GM18907 (cell line): ENCODE measurements around the gene INSL6.
"Not testable (repeated sequence)": the region's sequence is repeated elsewhere in the genome, so short reads cannot be mapped to it uniquely, and the experiment has no call there.

Source experiments
- ATAC-seq: cut with Tn5 transposase; IDR thresholded peaks from one replicate; pipeline ENCODE4 v1.9.1; 2021; ENCODE audit warnings: mild to moderate bottlenecking, moderate library complexity; ENCODE audit not compliant: unreplicated experiment

The INSL6 gene, protein sequence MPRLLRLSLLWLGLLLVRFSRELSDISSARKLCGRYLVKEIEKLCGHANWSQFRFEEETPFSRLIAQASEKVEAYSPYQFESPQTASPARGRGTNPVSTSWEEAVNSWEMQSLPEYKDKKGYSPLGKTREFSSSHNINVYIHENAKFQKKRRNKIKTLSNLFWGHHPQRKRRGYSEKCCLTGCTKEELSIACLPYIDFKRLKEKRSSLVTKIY

DNA sequence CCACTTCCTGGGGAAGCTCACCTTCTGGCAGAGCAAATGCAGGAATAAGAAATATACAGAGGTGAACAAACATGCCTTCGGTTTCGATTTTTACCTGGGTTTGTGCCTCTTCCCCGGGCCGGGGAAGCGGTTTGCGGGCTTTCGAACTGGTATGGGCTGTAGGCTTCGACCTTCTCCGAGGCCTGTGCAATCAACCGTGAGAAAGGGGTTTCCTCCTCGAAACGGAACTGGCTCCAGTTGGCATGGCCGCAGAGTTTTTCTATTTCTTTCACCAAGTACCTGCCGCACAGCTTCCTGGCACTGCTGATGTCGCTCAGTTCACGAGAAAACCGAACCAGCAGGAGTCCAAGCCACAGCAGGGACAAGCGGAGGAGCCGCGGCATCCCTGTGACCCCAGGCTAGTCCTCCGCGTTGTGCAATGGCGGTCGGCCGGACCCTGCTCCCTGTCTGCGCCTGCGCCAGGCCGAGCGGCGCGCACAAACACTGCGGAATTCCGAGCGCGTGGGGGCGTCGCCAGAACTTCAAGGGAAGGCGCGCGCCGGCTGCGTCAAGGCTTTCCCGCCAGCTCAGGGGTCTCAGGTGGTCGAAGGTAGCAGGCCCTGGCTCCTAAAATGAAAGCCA, at the start of gene INSL6:
TSS of gene INSL6 (minus strand) at position 420 of the 621 bp plus-strand sequence. CDS start at position 383, 37 bp downstream.
- ATAC-seq = no peak

DNA sequence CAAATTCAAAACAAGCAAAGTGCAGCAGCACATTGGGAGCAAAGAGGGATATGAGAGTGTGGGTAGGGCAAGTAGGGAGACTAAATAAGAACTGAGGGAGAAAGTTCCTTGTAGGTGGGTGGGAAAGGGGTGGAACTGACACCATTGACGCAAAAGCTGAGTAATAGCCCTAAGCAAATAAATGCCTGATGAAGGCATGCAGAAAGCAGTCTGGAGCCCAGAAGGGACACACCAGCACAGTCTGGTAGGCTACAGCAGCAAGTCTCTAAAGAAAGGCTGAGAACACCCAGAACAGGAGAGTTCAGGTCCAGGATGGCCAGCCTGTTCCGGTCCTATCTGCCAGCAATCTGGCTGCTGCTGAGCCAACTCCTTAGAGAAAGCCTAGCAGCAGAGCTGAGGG, 45.8 kb upstream of the INSL6 start, which contains the start of gene INSL4:
TSS of gene INSL4 (plus strand) at position 208 of the 400 bp plus-strand sequence. CDS start at position 313, 105 bp downstream.
- ATAC-seq = no peak

DNA sequence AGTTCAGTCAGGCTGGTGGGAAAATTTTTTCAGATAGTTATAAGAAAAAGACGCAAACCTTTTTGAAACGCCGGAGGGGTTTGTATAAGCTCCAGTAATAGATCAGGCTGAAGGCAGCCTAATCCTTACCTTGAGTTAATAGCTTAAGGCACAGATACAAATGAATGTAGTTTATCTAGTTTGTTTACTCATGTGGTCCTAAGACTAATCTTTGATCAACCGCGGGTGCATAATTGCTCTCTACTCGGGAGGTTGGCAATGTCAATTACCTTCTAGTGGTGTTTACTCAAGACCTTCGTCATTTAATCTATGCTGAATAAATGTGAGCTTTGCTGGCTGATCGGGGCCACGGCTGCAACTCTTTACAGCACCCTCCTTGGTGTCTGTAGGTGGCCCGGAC, 45.1 kb upstream of the INSL6 start:
- ATAC-seq = no peak

DNA sequence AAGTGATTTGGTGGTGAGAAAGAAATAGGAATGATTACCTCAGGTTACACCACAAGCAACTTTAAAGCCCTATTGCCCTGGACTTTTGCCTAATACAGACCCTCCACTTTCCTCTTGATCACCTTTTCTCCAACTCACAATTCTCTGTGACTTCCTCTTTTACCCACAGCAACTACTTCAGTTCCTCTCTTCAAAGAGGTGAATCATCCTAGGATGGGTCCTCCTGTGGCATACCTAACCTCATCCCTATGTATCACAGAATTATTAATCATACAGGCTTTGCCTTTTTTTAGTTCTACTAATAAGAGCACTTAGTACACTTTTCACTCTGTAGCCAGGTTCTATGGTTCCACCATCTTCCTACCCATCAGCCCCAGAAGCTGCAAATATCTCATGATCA, 19.6 kb upstream of the INSL6 start:
- ATAC-seq = no peak

DNA sequence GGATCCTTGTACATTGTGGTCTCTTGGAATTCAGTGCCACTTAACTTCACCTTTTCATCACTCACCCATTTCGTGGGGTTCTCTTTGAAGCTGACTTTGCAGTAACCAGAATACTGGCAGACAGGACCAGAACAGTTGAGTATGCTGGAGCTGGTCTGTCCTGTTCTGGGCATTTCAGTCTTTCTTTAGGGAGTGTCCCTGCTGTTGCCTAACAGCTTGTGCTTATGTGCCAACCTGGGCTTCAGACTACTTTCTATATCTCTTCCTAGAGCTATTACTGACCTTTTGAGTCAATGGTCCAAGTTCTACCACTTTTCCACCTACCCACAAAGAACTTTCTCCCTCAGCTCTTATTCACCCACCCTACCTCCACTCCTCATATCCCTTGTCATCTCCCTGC, 10.0 kb upstream of the INSL6 start:
- no peak for ATAC-seq

DNA sequence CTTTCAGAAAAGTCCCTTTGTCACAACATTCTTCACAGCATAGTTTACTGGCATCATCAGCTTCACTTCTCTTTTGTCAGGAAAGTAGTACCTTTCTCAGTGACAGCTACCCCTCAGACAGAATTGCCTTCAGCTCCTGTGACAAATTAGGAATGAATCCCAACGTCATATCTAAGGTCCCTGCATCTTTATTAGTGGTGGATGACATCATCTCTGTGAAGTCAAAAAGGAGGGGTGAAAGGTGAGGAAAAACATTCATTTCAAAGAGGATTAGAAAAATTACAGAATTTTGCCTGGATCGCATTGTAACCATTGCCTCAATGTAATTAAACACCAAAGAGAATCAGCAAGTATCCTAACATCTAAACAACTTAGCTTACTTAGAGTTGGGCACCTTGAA, 7.9 kb upstream of the INSL6 start:
- ATAC-seq = no peak

DNA sequence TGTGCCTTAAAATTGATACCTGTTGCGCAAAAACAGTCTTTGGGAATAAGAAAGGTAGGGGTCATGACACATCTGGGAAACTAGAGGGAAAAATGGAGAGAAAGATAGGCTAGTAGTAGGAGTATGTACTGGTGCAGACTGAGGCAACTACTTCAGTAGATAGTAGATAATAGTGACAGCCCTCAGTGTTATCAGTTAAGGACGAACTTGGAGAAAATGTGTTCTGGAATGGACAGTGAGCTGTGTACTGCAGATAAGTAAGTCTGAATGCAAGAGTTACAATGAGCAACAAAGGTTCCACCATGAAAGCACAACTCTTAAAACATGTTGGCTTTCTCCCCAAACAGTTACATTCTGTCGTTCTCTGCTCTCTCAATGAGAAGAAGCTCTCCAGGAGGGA, 6.5 kb upstream of the INSL6 start:
- ATAC-seq = no peak

DNA sequence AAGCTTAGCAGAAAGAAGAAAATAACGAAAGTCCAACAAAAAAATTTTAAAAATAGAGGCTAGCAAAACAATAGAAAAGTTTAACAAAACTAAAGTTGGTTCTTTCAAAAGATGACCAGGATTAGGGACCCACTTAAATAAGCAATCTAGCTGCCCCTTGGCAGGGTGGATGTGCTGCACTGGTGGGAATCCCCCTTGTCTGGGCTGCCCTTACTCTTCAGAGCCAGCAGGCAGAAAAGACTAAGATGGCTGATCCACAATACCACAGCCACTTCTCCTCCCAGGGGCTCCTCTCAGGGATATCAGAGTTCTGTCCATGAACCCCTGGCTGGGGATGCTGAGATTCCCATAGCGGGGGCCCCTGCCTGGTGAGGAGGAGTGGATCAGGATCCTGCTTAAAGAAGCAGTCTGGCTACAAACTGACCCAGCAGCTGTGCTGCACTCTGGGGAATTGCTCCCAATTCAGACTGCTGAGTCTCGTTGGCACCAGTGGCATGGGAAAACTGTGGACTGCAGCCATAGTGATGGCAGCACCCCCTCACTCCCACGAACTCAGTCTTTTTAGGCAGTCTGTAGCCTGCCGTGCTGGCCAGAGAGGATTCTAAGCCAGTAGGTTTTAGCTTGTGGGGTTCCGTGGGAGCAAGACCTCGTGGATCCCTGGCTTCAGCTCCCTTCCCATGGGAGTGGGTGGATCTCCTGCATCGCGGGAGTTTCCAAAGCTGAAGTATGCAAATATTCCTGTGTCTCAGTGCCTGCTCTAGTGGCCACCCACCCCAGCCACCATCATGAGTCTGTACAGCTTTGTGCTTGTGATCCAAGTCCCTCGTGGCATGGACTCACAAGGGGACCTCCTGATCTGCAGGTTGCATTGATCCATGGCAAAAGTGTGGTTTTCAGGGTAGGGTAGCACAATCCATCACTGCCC, 2.9 kb upstream of the INSL6 start:
- no peak for ATAC-seq

DNA sequence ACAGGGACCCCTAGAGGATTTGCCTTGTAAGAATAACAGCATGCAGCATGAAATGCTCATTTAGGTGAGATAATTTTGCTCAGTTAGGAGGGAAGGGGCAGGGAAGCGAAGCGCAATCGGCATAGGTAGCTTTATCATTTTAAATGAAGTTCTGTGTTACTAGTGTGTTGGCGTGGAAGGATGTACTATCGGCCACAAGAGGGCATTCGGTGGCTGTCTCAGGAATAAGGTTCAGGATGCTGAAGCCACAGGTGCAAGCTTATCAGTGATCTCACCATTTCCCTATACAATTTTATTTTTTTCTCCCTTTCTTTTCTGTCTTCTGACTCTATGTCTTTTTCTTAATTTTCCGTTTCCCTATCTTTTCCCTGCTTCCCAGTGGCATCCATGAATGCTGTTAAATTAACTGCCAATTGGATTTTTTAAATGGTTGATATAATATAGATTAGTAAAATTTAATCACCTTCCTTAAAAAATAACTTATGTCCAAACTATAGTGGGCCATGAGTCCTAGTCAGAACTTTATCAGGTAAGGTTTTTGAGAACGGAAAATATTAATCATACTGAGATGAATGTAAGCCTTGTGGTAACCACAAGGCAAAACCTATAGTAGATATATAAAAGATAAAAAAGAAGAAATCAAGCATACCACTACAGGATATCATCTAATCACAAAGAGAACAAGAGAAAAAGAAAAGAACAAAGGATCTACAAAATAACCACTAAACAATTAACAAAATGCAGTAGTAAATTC, 1.2 kb upstream of the INSL6 start:
- ATAC-seq = no peak

DNA sequence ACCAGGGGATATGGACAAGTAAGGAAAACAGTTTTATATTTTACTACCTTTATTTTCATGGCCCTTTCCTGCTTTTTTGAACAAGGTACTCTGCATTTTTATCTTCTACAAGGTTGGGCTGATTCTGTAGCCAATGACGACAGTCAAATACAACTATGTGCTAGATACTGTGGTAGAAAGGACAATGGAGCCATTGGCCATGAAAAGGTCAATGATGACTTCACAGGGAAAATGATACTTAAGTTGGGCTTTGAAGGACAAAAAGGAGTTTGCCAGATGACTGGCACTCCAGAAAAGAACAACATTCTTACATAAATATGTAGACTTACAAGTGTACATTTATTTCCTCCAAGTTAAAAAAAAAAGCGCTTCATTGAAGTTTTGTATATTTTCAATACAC, 663 bp downstream of the INSL6 start:
- ATAC-seq = no peak

DNA sequence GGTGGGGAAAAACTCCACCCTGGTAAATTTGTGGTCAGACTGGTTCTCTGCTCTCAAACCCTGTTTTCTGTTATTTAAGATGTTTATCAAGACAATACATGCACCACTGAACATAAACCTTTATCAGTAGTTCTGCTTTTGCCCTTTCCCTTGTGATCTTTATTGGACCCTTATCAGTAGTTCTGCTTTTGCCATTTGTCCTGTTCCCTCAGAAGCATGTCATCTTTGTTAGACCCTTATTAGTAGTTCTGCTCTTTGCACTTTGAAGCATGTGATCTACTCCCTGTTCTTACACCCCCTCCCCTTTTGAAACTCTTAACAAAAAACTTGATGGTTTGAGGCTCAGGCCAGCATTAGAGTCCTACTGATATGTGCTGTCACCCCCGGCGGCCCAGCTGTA, 4.8 kb downstream of the INSL6 start:
- ATAC-seq = not testable (repeated sequence)

DNA sequence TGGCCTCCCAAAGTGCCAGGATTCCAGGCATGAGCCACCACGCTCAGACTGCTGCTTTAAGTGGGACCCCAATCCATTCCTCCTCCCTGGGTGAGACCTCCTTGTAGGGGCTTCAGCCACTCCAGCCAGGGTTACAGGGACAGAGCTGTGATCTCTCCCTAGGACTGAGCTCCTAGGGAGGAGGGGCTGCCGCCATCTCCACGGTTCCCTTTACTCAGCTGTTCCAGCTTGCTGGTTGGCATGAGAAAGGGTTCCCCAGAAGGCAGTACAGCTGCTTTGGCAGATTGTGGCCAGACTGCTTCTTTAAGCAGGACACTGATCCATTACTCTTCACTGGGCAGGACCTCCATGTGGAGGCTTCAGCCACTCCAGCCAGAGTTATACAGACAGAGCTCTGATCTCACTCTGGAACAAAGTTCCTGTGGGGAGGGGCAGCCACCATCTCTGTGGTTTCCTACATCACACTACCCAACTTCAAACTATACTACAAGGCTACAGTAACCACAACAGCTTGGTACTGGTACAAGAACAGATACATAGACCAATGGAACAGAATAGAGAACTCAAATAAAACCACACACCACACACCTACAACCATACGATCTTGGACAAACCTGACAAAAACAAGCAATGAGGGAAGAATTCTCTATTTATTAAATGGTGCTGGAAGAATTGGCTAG, 7.2 kb downstream of the INSL6 start:
- no peak for ATAC-seq

DNA sequence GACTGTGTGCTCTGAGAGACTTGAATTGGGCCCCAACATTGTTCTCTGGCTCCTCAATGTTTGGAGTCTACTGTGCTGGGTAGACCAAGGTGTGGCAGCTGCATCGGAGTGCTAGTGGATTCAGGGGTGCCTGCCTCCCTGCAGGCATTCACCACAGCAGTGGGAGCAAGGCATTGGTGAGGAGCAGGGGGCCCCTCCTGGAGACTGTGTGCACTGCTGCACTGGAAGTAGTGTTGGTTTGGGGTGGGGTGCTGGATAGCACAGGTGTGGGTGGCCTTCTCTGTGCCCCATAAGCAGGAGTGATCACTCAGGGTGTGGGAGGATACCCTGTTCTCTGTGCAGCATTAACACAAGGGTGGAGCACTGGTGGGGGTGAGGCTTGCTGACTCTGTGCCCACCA, 39.2 kb downstream of the INSL6 start:
- ATAC-seq = no peak

DNA sequence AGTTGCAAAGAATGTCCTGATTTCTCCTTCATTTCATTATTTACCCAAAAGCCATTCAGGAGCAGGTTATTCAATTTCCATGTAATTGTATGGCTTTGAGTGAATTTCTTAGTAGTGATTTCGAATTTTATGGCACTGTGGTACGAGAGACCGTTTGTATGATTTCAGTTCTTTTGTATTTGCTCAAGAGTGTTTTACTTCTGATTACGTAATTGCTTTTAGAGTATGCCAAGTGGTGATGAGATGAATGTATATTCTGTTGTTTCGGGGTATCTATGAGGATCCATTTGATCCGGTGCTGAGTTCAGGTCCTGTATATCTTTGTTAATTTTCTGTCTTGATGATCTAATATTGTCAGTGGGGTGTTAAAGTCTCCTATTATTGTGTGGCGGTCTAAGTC, 41.2 kb downstream of the INSL6 start:
- ATAC-seq = no peak

DNA sequence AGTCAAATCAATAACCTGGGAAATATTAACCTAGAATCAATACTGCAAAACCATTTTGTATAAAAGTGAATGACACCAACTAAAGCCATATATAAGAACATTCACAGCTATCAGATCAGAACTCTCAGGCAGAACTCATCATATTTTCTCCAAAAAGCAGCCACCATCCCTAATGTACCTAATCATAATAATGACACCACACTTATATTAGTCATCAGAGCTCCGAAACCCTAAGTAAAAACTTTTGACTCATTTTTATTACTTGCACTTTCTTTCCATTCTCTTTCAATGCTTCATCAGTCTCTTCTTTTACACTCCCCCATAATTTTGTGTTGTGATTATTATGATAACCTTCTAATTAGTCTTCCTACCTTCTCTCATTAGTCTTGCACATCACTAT, 45.3 kb downstream of the INSL6 start:
- ATAC-seq = no peak

DNA sequence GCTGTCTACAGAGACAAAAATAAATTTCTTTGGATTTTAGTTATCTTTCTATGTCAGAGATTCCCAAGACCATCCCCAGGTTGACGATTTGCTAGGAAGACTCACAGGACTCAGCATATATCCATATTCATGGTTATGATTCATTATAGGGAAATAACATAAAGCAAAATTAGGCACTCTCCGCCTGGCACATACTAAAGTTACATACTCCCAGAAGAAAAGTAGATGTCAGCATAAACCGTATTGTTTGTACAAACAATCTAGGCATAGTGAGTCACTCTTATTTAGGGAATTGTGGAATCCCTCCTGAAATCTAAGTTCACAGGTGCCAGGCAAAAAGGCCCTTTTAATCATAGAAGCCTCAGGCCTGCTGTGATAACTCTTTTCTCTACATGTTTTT, 62.9 kb downstream of the INSL6 start:
- no peak for ATAC-seq

DNA sequence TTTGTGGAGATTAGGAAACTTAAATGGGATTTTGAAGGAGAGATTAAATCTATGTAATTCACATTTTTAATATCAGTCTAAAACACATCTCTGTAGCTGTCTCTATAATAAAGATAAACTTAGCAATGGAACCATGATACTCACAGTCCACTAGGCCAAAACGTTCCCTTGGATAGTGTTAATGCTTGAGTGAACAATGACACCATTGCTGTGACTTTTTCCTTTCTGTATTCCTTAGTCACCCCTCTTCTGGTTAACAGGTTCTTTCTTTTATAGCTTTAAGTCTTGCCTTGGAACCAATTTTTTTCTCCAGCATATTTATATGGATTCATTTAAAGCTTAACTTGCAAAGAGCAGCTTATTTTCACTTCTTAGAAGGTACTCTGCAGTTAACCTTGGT, 63.3 kb downstream of the INSL6 start:
- ATAC-seq = no peak

DNA sequence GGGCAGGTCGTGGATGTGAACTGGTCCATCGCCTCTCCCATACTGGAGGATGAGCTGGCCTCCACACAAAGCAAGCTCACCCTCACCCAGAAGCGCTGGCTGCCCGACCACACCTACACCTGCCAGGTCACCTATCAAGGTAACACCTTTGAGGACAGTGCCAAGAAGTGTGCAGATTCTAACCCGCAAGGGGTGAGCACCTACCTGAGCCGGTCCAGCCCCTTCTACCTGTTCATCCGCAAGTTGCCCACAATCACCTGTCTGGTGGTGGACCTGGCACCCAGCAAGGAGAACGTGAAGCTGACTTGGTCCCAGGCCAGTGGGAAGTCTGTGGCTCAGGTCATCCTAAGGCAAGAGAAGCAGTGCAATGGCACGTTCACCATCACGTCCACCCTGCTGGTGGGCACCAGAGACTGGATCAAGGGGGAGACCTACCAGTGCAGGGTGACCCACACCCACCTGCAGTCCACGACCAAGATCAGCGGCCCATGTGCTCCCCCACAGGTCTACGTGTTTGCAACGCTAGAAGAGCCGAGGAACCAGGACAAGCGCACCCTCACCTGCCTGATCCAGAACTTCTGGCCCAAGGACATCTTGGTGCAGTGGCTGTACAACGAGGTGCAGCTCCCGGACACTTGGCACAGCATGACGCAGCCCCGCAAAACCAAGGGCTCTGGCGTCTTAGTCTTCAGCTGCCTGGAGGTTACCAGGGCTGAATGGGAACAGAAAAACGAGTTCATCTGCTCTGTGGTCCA, 71.3 kb downstream of the INSL6 start:
- ATAC-seq = no peak
